Measurements from ENCODE around the gene LRRC15.

The LRRC15 gene

DNA sequence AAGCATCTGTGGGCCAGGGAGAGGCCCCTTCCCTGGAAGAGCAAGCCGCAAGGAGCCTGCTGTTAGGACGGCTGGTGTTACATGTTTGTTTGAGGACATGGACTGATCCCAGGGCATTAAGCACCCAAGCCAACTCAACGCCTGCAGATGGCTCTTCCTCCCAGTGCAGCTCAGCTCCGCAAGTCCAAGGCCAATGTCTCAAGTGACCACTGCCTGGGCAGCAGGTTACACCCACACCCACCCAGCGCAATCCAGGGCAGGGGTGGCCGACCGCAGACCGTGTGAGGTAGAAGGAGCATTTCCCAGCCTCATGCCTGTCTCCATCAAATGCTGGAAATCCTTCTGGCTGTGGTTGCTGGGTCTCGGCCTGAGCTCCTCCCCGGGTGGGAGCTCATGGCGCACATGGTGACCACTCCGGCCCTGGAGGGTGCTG lies 15.0 kb upstream of the LRRC15 start:
- no peak for DNase-seq (ENCODE audit: low spot score)

DNA sequence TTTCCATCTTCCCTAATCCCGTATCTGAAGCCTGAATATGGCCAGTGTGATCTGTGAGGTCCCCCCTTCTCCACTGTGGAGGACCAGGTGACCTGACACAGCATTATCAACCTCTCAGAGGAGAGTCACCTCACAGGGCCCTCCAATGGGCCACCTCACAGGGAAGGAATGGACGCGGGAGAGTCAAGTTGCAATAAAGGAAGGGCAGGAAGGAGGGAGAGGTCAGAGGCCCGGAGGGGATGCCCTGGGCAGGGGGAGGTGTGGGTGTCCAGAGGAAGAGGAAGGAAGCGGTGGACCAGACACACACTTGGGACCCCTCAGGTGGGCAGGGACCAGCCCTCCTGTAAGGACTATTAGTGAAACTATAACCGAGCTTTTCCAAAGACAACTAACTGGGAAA lies 14.6 kb upstream of the LRRC15 start:
- no peak for DNase-seq (ENCODE audit: low spot score)

DNA sequence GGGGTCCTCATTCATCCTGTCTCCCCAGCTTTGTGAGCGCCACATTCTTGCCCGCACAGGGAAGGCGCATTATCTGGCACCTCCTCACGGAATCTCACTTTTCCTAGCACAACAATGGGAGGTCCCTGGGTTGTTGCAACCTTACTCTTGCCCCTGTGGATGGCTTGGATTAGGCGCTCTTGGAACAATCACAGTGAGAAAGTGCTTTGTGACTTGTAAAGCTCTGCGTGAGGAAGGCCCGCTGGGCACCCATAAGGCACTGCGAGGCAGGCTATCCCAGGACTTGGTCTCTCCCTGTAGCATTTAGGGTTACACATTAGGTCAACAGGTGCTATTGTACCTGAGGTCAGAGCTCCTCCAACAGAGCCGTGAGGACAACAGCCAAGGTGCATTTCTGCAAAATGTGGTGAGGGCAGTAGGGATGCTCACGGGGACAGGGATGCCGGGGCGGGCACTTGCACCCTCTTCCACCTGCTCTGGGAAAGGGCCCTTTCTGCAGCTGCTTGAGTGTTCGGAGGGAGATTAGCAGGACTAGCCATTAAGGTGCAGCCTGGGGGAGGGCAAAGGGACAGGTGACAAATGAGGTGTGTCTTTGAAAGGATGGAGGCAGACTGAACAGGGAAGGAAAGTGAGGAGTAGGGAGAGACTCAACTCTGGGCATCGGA lies 13.9 kb upstream of the LRRC15 start:
- no peak for DNase-seq (ENCODE audit: low spot score)

DNA sequence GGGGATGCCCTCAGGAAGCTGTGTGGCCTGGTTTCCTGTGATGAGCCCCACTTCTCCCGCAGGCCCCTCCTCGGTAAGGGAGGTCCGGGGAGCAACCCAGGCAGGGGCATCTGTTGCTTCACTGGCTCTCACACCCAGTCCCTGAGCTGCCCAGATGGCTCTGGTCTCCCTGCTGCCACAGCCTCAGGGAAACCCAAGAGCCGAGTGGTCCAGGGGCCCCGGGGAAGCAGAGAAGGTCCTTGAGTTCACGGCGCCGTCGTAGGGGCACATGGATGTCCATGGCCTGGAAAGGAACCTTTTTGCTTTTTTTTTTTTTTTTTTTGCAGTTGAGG lies 13.3 kb upstream of the LRRC15 start:
- no peak for DNase-seq (ENCODE audit: low spot score)

DNA sequence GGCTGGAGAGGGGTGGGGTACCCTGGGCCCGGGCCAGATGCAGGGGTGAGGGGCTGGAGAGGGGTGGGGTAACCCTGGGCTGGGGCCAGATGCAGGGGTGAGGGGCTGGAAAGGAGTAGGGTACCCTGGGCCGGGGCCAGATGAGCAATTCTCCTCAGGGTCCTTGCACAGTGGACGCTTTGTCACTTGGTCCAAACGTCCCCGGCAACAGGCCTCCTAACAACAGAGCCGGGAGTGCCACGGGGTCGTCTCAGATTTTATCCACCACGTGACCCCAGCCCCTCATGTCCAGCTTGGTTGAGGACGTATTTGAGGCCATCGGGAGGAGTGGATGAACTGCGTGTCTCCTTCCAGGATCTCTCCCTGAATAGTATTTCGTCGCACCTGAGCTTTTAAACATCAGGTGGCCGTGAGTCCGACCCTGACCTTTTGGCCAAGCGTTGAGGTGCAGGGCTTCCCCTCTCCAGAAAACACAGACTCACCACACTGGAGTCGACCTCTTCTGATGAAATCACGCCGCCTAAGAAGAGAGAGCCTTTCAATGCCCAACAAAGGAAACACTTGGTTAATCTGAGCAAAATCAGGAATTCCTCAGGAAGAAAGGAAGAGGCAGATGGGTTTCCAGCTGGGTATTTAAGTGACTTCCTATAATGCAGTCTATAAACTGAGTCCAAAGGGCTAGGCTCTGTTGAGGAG lies 12.8 kb upstream of the LRRC15 start:
- no peak for DNase-seq (ENCODE audit: low spot score)

DNA sequence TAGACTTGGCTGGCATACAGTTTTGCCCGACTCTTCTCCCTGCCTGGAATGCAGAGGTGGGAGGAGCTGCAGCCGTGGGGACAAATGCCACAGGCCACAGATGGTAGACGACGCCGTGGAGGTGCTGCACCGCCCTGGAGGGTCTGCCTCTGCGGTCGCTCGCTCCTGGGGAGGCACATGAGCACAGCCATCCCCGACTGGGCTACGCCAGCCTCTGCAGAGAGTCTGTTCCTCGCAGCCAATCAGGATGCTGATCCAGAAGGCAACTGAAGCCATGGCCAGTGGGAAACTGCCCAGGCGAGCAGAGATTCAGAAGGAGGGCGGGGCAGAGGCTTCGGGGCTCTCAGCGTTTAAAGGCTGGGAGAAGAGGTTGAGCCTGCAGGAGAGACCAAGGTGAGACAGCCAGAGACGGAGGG lies 11.9 kb upstream of the LRRC15 start:
- DNase-seq (ENCODE audit: low spot score): no peak

DNA sequence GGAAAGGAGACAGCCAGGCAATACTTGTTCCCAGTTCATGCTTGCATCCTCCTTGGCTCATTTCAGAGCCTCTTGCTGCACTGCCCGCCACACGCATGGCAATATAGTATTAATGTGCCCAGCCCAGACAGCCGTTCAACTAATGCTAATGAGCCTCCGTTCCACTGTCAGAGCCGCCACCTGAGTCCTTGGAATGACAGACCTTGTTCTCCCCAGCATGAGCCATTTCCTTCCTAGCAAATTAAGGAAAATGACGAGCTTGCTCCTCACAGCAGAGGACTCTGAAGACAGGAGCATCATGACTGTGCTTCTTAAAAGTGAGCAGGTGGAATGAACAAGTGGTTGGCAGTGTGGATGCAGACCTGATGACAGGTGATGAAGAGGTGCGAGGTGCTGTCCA lies 10.8 kb upstream of the LRRC15 start:
- DNase-seq (ENCODE audit: low spot score): no peak

DNA sequence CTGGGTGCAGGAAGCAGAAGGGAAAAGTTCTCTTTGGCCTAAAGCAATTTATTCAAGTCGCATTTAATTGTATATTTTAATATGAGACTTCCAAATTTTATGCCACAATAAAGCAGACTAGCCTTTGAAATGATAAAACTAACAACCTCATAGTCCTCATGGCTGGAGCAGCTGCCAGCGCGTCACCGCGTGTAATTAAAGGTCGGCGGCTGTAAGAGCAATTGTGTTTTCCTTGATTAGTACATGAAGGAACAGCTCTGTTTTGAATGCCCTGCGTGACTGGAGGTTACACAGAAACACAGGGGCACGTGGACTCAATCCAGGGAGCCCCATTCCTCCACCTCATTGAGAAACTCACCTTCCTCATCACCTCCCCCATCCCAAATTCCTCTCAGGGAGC lies 10.1 kb upstream of the LRRC15 start:
- DNase-seq (ENCODE audit: low spot score): no peak

DNA sequence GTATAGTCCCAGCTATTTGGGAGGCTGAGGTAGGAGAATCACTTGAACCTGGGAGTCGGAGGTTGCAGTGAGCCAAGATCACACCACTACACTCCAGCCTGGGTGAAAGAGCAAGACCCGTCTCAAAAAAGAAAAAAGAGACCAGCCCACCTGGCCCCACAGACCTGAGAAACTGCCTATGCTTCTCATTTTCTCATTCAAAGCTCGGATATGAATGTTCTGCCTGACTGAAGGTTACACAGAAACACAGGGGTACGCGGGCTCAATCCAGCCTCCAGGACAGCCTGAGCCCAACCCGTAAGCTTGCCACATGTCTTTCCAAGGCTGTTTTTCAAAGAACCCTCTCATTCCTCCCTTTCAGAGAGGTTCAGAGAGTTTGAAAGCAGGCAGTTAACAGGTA lies 9.7 kb upstream of the LRRC15 start:
- no peak for DNase-seq (ENCODE audit: low spot score)

DNA sequence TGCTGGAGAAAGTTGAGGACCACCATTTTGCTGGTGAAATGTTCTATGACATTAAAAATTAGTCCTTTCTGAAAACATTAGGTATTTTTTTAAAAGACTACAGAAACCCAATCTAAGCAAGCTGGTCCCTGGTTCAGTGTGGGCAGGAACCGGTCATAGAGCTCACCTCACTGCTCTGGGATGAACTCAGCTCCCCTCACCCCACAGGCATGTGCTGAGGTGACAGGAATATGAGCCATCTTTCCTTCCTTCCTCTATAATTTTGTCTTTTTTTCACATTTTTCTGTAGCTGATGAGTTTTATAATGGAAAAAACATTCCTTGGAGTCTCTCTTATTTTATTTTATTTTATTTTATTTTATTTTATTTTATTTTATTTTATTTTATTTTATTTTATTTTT lies 8.2 kb upstream of the LRRC15 start:
- no peak for DNase-seq (ENCODE audit: low spot score)

DNA sequence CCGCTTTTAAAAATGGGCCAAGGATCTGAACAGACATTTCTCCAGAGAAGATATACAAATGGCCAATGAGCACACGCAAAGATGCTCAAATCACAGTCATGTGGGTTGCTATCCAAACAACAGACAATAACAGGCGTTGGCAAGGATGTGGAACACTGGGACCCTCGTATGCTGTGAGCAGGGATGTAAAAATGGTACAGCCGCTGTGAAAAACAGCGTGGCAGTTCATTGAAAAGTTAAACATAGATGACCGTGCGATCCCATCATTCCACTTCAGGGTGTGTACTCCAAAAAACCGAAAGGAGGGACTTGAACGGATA lies 6.7 kb upstream of the LRRC15 start:
- no peak for DNase-seq (ENCODE audit: low spot score)

DNA sequence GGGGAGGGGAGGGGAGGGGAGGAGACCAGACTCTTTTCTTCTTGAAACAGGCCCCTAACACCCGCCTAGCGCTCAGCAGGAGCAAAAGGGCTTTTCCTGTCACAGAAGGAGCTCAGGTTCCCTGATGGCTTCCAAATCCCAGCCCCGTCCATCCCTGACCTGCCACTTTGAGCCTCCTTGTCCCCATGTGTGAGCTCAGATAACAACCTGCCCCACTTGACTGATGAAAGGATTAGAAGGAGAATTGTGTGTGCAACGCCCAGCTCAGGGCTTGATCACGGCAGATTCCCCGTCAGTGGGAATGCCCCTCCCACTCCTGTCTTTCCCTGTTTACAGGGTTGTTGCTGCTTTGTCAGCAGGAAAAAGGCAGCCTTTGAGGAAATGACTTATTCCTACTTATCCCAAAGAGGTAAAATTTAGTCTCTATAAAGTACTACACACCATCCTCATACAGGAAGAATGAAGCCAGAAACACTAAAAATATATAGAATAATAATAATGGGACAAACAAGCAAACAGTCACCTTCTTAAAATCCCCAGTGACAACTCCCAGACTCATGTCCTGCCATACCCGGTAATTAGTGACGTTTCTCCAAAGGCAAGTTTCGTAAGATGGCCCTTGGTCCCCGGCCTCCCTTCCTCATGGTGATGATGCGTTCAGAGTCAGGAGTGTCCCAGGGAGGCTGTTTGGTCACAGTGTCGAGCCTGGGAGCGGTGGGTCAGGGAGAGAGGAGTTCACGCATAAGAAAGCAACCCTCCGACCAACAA lies 6.1 kb upstream of the LRRC15 start:
- DNase-seq (ENCODE audit: low spot score): no peak

DNA sequence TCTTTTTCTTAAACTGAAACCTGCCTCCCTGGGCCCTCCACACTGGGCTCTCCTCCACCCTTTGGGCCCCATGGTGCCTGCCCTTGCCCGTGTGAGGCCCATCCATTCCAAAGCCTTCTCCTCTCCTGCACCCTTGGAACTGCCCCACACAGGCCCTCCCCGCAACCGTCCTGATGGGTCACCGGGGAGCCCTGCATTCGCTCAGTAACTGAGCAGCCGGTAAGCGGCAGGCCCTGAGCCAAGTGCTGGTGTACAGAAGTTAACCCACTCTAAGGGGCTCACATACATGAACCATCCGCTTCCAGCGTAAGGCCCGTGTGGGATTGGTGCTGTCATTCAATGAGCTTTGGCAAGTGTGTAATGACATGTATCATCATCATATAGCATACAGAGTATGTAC lies 5.4 kb upstream of the LRRC15 start:
- DNase-seq (ENCODE audit: low spot score): no peak

DNA sequence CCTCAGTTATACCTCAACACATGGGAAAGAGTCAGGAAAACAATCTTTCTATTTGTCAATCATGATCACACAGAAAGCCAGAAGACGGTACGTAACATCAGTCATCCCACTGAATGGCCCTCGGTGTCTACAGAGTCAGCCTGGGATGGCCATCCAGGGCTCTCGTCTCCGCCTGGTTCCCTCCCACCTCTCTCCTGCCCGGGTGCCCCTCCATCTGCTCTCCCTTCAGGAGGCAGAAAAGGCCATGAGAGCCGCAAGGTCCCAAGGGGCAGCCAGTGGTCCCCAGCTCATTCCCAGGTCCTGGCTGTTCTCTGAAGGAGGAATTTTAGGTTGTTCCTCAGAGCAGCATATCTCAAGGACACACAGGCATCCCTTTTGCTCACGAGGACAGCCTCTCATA lies 4.4 kb upstream of the LRRC15 start:
- DNase-seq (ENCODE audit: low spot score): no peak

DNA sequence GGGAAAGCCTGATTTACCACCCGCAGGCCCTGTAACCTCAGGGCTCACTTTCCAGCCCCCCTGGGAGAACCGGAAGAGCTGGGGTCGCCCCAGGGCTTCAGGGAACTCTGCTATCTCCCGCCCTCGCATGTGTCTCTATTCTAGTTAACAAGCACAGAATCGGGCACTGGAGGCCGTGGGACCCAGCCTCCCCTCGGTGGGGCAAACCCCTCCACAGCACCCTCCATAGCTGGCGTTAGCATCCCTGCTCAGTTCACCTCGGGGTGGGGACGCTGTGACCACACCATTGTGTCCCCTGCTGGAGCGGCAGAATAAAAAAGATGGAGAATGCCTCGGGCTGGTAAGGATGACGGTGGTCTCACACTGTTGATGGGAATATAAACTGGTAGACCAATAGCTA lies 3.5 kb upstream of the LRRC15 start:
- DNase-seq (ENCODE audit: low spot score): no peak

DNA sequence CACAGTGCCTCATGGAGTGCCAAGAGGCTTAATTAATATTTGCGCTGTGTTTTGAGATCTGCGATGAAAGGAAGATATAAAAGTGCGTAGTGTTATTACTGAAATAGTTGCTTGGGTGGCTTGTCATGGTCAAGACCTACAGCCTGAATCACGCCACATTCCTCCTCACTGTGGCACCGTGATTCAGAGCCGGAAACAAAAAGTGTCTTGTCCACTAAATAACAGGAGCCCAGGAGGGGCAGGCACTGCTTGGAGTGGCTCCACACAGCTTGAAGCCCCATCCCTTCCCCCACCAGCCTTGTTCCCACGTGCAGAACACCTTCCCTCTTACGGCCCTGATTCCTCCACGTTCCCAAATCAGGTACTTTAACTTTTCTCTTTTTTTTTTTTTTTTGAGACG lies 1.2 kb upstream of the LRRC15 start:
- DNase-seq (ENCODE audit: low spot score): no peak

DNA sequence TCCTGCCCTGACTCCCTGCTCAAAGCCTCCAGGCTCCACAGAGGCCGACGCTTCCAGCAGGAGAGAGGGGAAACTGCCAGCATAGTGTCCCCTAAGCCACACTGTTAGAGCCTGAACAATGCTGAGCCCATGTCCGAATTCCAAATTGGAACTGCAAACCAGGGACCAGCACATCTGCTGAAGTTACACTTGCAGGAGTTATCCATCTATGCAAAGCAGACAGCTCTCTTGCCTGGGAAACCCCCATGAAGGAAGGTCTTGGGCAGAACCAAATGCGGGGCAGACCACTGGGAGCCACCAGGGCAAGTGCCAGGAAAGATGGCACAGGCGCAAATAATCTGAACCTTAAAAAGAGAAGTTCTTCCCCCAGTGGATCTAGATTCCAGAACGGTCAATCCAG lies 625 bp downstream of the LRRC15 start:
- DNase-seq (ENCODE audit: low spot score): no peak

DNA sequence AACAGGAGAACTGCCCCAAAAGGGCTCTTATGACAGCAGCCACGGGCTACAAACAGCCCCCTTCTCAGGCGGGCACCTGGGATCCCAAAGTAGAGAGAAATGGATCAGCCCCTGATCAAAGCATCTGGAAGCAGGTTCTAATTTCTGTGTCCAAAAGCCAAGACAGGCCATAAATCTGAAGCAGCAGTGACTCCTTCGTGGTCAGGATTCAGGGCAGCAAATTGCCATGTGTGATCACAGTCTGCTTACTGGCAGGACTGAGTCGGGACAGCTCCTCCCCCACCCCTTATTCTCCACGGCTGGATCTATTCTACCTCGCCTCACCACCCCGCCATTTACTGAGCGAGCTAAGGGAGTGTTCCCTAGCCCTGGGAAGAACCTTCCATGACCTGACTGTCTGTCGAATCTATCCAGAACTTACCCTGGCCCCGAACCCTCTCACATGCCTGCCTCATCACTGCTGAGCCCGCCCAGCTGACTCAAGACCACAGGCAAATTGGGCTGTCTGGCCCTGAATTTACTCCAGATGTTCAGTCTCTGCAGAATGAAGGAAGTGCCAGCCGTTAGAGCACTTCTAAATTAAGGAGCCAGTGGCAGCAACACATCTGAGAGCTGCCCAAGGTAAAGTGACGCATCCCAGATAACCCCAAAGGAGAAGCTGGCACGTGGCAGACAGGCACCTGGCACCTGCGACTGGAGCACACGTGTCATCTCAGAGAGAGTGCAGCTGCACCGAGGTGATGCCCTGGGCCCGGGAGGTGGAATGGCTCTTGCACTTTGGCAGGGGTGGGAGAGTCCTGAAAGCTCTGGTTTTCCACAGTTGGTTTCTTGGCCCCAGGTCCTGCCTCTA lies 1.3 kb downstream of the LRRC15 start:
- DNase-seq (ENCODE audit: low spot score): no peak

DNA sequence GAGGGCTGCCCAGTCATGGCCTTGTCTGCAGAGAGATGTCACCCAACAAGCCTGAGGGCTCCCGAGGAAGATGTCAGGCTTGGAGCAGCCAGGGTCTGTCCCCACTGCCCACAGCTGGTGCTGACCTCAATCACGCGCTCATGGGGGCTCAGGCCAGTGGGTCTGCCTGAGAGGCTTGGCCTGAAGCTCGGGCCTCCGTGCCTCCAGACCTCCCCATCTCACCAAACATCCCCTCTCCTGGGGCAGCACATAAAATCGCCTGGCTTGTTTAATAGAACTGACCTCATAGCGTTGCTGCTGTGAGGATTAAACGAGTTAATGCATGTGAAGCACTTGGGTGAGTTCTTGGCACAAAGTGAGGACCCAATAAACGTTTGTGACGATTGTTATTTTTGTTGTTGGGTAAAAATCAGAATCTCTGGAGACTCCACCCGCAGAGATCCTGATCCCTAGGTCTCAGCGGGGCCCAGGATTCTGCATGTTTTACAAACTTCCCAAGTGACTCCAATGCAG lies 3.5 kb downstream of the LRRC15 start:
- DNase-seq (ENCODE audit: low spot score): no peak

DNA sequence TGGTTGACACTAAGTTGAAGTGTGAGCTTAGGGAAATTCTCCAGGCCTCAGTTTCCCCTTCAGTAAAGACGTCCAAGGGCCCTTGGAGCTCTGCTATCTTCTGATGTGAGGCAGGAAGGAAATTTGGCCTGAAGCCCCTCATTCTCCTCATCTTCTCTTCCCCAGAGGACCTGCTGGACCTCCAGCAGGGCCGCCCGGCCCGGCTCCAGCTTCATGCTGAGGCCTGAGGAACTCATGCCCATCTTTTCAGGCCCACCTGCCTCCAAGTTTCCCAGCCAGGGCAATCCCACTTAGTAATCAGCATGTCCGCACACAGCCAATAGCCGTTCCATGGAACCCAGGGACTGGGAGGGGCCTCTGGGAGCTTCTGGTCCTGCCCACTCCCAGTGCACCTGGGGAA lies 4.0 kb downstream of the LRRC15 start:
- DNase-seq (ENCODE audit: low spot score): no peak

DNA sequence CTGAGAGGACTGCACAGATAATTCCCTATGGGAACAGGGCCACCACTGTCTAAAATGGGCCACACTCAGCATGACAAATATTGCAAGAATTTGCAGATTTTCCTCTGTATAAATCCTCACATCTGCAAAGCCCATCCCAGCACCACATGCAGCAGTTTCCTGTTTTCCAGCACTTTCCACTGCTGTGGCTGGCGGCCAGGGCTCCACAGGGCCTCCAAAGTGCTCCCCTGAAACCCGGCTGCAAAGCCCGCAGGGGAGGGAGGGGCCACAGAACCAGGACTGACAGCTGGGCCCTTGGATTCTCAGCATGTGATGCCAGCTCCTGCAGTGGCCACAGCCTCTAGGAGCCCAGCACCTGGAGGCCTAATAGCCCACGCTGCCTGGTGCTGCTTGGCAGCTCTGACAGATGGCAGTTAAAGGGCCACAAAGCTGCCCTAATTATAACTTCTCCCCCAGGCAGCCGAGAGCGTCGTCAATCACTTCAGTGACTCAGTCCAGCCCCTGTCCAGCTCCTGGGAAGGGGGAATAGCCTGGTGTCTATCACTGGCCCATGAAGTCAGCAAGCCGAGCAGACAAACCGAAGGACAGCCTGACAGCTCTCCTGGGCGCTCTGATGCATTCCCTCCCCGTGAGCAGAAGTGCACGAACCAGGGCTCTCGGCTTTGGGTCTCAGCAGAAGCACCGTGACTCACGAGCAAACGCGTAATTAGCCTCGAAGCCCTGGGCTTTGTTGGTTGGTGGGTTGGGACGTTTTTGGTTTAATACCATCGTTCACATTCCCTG lies 4.7 kb downstream of the LRRC15 start:
- no peak for DNase-seq (ENCODE audit: low spot score)

DNA sequence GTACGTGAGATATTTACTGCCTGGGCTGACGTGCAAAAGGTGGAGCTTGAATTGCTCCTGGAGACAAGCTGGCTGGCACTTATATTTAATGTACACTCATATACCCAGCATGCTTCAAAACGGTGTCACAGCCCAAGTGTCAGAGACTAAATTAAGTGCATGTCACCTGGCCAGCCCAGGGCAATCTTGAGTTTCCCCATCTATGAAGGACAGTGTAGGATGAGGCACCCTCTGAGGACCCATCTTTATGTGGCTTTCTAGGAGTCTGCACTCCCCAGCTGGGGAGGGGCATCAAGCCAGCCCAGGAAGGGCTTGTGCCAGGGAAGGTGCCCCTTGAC lies 5.3 kb downstream of the LRRC15 start:
- no peak for DNase-seq (ENCODE audit: low spot score)
